GDM1 (cell line): ENCODE results near the gene MAPK4.
"Not testable (repeated sequence)": the region's sequence is repeated elsewhere in the genome, so short reads cannot be mapped to it uniquely, and the experiment has no call there.

Experiments
- DNase-seq: peaks from one replicate; lab custom pipeline; 2025; lab: John Stamatoyannopoulos, UW

Gene MAPK4

DNA sequence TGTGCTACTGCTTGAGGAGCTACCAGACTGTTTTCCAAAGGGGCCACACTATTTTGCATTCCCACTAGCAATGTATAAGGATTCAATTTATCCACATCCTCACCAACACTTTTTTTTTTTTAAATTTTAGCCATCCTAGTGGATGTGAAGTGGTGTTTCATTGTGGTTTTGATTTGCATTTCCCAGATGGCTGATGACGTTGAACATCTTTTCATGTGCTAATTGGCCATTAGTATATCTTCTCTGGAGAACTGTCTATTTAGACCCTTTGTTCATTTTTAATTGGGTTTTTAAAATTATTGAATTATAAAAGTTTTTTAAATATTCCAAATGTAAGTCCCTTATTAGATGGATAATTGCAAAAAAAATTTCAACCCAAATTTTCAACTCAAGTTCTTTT is 121.1 kb downstream of the MAPK4 start:
- DNase-seq, result no peak

DNA sequence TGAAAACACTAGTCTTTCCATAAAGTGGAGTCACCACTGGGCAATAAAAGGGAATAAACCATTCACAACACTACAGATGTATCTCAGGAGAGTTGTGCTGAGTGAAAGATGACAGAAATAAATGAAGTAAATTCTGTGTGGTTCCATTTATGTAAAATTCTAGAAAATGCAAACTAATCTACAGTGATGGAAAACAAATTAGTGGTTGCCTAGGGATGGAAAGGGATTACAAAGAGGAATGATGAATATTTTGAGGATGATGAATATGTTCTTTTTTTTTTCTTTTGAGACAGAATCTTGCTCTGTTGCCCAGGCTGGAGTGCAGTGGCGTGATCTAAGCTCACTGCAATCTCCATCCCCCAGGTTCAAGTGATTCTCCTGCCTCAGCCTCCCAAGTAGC is 123.0 kb downstream of the MAPK4 start:
- DNase-seq, result no peak

DNA sequence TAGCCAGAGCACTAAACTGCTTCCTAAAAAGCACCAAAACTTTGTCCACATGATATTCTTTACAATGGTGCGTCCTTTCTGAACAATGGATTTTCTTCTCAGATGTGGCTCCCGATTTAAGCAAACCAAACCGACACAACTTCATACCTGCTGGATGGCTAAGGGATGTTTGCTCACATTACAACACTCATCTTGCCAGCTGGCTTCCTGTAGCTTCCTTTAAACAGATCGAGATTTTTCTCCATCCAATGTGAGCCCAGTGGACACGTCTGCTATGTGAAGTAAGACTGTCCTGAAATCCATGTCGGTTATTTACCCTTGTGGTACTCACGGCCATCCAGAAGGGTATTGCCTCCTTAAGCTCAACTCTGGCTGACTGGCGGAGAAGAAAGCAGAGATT is 126.5 kb downstream of the MAPK4 start:
- DNase-seq, result no peak

DNA sequence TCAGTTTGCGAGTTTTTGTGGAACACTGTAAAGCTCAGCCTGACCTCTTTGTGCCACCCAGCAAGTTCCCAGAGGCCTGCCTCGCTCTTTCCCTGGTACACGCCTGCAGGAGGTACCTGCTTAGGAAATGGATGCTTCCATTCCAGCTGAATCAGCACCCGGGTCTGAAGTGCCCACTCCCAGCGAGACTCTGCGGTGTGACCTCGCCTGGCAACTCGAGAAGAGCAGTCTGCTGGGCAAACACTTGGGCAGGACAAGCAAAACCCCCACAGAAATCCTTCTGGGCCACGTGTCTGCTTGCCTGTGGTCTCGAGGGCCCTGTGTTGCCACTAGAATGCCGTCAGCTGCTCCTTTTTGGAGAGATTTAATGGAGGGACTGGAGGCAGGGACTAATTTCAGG is 127.6 kb downstream of the MAPK4 start:
- DNase-seq, result no peak

DNA sequence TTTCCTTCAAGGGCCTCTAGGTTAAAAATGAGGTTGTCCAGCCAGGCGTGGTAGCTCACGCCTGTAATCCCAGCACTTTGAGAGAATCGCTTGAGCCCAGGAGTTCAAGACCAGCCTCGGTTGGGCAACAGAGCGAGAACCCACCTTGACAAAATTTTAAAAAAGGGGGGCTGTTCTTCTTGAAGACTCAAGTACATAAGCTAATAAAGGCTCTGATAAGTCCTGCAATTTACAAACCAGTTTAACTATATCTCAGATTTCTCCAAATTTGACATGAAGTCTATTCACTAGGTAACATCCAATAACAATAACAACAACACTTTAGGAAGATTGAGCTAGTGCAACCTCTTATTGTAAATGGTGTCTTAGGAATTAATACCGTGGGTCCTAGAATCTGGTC is 129.7 kb downstream of the MAPK4 start:
- no peak for DNase-seq

DNA sequence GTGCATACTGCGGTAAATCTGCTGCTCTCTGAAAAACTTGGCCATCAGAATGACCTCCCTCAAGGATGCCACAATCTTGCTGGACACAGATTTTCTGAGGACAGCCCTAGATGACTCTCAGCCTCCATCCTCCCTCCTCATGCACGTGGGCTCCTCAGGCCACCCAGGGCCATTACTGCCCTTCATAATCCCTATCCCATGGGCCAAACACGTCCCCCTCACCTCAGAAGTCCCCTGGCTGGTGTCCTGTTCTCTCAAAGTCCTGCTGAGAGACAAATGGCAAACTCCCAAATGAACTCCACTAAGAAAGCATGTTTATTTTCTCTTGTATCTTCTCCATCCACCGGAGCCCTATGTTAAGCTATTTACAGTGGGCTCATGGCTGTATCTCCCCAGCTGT is 134.3 kb downstream of the MAPK4 start:
- no peak for DNase-seq

DNA sequence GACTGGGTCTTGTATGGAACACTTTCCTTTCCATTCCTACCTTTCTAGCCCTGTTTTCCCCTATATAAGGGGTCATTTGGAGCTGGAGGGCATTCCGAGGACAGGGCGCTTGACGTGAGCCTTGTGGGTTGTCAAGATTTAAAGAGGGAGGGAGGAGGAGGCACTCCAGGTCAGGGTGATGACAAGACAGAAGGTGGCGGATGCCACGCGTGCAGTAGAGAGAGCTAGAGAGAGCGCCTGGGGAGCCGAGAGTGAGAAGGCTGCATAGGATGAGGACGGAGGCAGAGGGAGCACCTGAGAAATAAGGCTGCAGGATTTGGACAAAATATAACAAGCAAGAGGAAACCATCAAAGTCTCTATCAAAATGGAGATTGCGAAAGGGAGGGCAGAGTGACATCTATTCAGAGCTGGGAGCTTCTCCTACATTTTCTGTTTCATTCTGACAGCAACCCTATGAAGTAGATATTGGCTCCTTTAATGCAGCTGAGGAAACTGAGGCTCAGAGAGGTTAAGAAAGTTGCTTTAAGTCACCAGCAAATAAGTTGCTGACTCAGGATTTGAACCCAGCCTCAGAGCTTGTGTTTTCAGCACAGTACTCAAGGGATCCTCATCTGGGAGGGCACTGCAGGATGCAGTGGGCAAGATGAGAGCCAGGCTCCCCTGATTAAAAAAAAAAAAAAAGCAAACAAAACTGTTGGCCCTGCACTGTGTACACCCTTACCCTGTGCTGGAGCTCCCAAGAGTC is 135.7 kb downstream of the MAPK4 start:
- no peak for DNase-seq

DNA sequence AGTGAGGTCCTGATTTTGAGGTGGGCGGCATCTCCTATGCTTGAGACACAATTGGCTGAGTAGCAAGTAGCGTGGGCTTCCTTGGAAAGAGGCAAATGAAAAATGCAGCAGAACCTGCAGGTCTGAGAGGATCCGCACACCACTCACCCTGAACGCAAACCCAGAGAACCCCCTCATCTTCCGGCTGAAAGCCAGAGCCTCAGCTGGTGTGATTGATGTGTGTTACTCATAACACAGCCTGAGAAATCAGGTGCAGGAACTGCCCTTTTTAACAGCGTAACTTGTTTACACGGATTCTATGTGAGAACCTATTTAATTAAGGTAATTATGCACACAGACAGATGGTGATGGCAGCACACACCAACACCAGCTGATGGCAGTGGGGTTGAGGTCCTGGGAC is 136.5 kb downstream of the MAPK4 start:
- no peak for DNase-seq

DNA sequence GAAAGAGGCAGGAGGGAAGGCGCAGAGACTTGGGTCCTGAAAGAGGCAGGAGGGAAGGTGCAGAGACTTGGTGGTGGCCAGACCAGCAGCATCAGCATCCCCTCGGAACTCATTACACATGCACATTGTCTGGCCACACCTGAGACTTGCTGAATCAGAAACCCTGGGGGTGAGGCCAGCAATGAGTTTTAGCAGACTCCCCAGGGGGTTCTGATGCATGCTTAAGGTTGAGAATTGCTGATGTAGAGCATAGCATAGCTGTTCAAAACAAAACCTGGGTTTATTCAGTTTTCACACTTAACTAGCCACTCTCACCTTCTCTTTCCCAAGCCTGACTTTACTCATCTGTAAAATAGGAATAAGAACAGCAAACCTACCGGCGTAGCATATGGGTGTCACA is 137.0 kb downstream of the MAPK4 start:
- no peak for DNase-seq

DNA sequence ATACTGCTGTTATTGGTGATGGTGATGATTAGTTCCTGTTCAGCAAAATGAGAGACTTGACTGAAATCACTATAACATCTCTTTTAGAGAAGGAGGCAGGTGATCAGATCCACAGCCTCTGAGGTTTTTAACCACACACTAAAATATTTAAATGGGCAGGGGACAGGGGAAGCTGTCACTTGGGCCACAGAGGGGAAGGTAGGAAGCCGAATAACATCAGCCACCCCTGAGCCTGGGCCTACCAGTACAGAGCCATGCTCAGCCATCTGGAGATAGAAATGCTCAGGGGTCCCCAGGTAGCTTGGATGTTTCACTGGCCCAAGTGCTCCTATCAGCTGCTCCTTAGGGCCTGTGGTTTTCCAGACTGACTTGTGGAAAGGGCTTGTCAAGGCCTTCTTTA is 137.6 kb downstream of the MAPK4 start:
- DNase-seq, result no peak

DNA sequence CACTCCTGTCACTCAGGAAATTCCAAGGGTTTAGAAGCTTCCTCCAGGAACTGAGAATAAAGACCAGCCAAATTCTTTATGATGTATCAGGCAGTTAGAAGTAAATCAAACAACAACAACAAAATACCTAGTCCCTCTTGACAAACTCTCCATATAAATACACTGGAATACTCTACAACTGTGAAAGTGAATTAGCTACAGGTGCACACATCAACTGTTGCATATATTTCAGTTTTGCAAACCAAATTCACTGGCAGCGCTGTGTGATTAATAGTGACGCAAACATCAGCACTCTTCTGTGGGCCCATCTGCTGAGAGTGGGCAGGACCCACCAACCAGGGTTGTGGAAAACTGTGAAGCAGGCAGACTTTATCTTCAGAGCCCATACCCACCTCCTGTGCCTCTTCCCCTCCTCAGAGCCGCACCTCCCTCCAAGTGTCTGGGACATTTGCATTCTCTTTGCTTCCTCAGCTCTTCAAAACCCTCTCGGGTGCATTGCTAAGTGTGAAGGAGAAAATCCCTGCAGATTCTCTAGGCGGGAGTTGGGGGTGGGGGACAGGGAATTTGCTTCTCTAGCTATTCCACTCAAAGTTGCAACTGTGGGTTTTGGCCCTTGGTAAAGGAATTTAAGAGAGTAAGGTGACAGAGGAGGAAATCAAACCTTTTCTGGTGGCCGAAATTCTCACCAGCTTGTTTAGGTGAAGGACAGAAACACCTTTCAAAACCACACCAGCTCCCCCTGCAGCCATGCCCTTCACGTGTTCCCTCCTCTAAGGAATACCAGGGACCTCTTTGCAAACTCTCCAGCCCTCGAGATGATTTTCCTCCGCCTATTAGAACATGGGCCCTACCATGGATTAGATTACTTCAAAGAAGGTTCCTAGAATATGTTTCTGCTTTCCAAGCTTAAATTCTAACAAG is 140.6 kb downstream of the MAPK4 start:
- DNase-seq, result no peak

DNA sequence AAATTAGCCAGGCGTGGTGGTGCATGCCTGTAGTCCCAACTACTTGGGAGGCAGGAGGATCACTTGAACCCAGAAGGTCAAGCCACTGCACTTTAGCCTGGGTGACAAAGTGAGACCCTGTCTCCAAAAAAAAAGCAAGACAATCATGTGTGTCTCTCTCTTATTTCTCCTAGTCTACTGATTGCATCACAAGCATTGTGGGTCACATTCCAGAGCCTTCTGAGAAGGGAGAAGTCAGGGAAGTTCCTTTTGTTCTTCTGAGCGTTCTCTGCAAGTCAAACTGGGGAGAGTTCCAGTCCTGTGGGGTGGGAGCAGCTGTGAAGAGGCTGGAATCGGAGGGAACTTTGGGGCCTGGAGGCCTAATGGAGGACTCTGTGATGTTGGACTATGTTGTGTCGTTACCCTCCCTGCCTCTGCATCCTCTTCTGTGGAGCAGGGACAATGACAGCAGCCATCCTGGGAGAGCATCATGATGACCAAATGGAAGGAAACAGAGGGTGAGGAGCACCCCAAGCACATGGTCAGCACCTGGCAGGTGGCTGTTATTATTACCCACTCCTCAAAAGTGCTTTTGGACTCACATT is 144.6 kb downstream of the MAPK4 start:
- no peak for DNase-seq

DNA sequence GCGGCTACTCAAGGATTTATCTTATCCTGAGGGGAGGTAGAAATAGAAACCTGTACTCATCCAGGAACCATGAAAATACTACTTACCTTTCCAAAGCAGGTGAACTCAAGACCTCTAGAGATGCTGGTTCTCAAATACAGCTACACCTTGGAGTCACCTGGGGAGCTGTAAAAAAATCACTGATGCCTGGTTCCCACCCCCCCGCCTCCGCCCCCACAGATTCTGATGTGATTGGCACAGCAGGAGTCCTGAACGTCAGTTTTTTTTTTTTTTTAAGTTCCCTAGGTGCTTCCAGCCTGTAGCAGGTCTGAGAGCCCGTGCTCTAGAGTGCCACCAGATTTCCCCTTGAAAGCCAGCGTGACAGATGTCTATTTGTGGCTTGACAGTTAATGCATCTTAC is 146.3 kb downstream of the MAPK4 start:
- no peak for DNase-seq

DNA sequence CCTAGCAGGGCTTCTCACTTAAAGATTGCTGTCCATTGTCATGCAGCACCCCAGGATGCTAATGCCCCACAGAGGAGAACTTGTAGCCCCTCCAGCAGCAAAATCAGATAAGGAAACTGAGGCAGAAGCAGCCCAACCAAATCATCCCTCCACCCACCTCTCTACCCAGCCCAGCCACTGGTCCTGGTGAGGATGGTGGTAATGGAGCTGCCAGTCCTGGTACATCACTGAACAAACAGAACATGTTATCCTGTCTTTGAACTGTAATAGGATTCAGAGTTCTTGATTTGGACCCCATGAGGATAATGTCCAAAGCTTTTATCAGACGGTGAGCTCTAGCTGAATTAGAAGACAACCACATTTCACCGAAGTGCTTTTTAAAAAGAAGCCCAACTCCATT is 146.8 kb downstream of the MAPK4 start:
- DNase-seq, result no peak

DNA sequence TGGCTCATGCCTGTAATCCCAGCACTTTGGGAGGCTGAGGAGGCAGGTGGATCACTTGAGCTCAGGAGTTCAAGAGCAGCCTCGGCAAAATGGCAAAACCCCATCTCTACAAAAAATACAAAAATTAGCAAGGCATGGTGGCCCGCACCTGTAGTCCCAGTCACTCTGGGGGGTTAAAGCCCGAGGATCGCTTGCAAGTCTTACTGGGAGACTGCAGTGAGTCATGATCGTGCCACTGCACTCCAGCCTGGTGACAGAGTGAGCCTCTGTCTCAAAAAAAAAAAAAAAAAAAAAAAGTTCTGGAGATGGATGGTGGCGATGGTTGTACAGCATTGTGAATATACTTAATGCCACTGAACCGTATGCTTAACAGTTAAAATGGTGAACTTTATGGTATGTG is 147.4 kb downstream of the MAPK4 start:
- DNase-seq, result not testable (repeated sequence)

DNA sequence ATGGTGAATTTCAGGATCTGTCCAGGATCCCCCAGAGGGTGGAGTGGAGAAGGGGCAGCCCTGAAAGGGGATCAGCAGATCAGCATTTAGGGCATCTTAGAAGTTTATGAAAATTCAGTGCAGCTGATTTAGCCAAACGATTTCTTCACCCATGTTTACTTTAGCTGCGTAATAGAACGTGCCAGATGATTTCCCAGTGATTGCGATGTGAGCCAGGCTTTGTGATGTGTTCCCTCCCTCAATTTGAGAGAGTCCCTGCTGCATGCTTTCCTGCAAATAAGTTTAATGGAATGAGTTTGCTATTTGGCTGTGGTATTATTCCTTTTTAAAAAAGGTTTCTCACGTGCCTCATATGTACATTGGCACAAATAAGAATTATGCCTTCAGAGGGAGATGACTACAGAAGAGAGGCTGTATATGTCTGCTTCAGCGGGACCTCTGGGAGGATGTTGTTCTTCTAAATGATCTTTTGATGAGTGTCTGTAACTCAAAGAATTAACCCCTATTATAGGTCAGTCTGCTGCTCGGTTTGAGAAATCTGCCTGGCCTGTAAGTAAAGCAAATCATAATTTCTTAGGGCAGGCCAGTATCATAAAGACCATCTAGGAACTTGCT is 148.1 kb downstream of the MAPK4 start:
- no peak for DNase-seq

DNA sequence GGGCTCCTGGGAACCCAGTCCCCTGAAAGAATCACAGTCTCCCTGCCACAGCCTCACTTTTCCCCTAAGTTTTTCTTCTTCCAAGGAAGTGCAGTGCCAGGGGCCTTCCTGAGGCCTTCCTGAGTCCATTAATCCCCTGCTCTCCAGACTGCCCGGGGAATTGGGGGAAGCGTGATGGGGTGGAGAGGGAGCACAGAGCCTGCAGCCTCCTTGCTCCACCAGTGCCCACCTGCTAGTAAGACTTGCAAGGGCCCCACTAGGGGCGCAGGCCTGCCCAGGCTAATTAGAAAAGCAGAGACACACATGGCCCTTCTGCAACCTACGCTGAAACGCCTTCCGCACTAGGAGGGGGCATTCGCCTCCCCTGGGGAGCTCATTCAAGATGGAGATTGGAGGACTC is 149.3 kb downstream of the MAPK4 start:
- no peak for DNase-seq

DNA sequence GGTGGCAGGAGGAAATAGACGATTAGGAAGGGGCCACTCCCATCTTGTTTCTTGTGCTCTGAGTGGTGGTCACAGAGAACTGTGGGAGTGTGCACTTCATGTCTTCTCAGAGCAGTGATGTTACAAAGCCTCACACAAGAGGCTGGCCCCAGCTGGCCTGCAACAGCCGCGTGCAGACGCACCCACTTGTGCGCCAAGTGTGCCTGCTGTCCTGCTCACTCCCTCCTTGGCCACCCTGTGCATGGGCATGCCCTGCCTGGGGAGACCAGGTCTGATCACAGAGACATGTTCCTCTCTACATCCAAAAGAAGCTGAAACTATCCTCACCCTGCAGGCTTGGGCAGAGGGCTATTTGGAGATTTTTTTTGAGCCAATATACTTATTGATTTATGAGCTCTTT is 151.5 kb downstream of the MAPK4 start:
- no peak for DNase-seq

DNA sequence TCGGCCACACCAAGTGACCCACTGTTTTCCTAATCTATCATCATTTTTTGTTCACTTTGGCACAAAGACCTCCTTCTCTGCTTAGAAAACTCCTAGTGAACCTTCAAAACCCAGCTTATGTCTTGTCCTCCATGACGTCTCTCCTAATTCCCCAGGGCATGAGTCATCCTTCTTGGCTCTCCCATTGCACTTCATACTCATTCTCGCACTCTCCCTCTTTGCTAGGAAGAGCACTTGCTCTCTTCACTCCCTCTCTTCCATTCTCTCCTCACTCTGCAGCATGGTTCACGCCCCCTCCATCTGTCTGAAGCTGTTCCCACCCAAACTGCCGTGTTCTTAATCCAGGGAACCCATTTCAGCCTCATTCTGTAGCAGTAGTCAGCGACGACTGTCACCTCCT is 156.0 kb downstream of the MAPK4 start:
- DNase-seq, result no peak

DNA sequence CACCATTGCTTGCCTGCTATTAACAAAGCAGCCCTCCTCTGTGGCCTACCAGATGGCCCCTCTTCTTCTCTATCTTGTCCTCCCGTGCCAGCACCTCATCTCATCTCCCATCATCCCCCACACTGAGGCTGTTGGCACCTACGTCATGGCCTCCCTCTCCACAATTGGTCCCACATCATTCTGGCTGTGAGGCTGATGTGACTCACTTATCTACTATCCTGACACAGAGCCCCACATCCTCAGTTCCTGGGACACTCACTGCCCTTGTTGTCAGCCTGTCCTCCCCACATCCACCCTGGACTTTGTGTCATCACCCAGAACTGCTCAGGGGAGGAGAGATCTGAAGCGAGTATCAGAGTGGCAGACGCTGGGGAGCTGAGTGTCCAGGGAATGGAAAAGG is 157.0 kb downstream of the MAPK4 start:
- DNase-seq, result no peak

DNA sequence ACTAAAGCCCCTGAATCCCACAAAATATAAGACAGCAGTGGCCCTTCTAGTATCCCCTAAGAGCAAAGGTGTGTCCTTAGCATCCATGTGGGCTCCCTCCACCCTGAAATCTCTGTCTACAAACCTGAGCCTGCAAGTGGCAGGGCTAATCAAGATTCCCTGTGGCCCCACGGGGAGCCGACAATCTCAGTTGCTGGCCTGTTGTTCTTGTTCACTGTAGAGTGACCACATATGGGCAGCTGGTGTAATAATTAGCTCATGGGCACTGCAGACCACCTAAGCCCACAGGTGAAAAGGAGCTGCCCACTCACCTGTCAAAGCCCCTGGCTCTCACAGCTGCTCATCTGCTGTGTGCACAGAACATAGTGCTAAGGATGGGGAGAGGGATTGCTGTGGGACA is 157.7 kb downstream of the MAPK4 start:
- no peak for DNase-seq

DNA sequence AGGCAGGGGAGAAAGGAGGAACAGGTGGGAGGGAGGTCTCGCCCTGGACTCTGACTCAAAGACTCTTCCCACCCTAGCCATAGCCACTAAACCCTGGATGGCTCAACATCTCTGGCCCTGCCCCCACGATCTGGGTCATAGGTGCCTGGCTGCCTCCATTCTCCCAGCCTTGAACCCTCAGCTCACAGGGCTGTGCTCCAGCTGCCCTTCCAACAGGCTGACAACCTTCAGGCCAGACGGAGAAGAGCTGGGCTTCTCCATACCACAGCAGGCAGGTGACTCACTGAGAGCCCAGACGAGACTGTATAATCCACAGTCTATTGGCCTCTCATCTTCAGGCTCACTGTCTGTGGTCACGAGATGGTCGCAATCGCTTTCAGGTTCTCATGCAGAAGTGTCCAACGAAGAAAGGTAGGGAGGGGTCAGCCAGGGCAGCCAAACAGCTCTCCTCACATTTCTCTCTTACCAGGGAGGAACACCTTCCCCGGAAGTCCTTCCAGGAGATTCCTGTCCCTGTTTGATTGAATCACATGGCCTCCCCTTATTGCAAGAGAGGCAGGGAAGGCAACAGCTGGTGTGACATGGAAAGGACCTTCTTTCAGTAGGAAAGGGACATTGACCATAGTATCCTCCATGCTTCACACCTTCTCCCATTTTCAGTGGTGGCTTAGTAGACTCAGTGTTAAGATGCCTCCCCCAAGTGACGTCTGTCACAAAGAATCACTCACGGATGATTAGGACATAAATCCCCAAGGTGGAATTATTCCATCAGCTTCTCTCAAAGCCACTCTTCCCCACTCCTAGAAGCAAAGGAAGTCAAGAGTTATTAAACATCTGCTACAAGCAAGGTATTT is 159.8 kb downstream of the MAPK4 start:
- no peak for DNase-seq
